Measurements from ENCODE around the gene MPDZ.
A peak's percentile ranks its signal among the peaks of the same experiment; 100 is the strongest.

MPDZ gene

GRCh38 chr9:13078164-13078563 lies 201.3 kb downstream of the MPDZ start:
- no peak for DNase-seq

- DNase-seq, result no peak
These were observed 202.9 kb downstream of the MPDZ start for GRCh38 chr9:13076616-13077015.

GRCh38 chr9:13071921-13072320 lies 207.6 kb downstream of the MPDZ start:
- no peak for DNase-seq

GRCh38 chr9:13070612-13071595 lies 208.6 kb downstream of the MPDZ start:
- DNase-seq, result peak; percentile 34

GRCh38 chr9:13069498-13069897 lies 210.0 kb downstream of the MPDZ start:
- DNase-seq, result no peak

GRCh38 chr9:13064676-13065075 lies 214.8 kb downstream of the MPDZ start:
- DNase-seq, result no peak

GRCh38 chr9:13063880-13064459 lies 215.5 kb downstream of the MPDZ start:
- DNase-seq, result peak; percentile 22

GRCh38 chr9:13061390-13061789 lies 218.1 kb downstream of the MPDZ start:
- no peak for DNase-seq

Measured in NCI-H2227 treated with DMSO at 0.1 percent for 48 hours (cell line).